Right lobe of liver (tissue), 6 donors: ENCODE measurements around the gene RPRD1B. TPM values are rescaled to one million over a fixed set of nuclear protein-coding genes. Genes with fewer than 3 reads are reported as not detected.

Experiments
- ATAC-seq, 4 donors: fragments of 200-7000 bp; cut with Tn5 transposase; one replicate each; pipeline ENCODE4 v1.9.1; 2020; ENCODE audit warnings: mild to moderate bottlenecking in 4 of 4, moderate library complexity in 4 of 4
- DNase-seq, 3 donors: peaks; one replicate each; pipeline ENCODE4 v3.0.0-alpha.2; 2020
- H3K27ac ChIP-seq, 3 donors: fragments of 200-600 bp; one replicate each; pipeline ENCODE4 v1.8.0; 2022
- H3K27me3 ChIP-seq, 2 donors: fragments of 200-600 bp; one replicate each; pipeline ENCODE4 v1.8.0; 2022
- H3K36me3 ChIP-seq, 4 donors: fragments of 200-600 bp; sonication (generic) in 1 of 4; one replicate each; pipeline versions ENCODE4 v1.5.1 to v1.8.0; 2017 to 2022; ENCODE audit warnings: control low read depth in 1 of 4
- H3K4me1 ChIP-seq, 4 donors: fragments of 200-600 bp; sonication (generic) in 1 of 4; one replicate each; pipeline versions ENCODE4 v1.5.1 to v1.8.0; 2017 to 2022; ENCODE audit warnings: control low read depth in 1 of 4
- H3K4me3 ChIP-seq, 3 donors: fragments of 200-600 bp; one replicate each; pipeline ENCODE4 v1.8.0; 2022
- H3K9me3 ChIP-seq, 4 donors: fragments of 200-600 bp; sonication (generic) in 1 of 4; one replicate each; pipeline versions ENCODE4 v1.5.1 to v1.8.0; 2017 to 2022; ENCODE audit warnings: control low read depth in 1 of 4
- CTCF ChIP-seq, 4 donors: fragments of 200-600 bp in 3 of 4; fragments of 450-650 bp in 1 of 4; IDR thresholded peaks; one replicate each; pipeline versions ENCODE4 v1.5.1 to v1.8.0; 2016 to 2022; ENCODE audit warnings: antibody characterized with exemption in 4 of 4, mild to moderate bottlenecking in 2 of 4
- POLR2A ChIP-seq: fragments of 450-650 bp; IDR thresholded peaks from one replicate; pipeline ENCODE4 v1.6.1; 2017; ENCODE audit warnings: antibody characterized with exemption, mild to moderate bottlenecking
- WGBS: methylation state at CpG from one replicate; pipeline ENCODE4 v1.1.6; 2018; ENCODE audit warnings: low coverage, low lambda C conversion rate; ENCODE audit not compliant: insufficient coverage; ENCODE audit errors: missing lambda C conversion rate; 5-methylcytosine and 5-hydroxymethylcytosine counted together
- intact Hi-C, 2 donors: fragments of 100-400 bp; cut with DNase I; formaldehyde crosslinking; loops; one replicate each; pipeline versions ENCODE4 v1.11.2 to v1.14.1; 2022
- total RNA-seq, 6 experiments: library from RNA; depleted of rRNA in 2 of 6; stranded (reverse); fragments of >200 nt in 2 of 6; fragmentation: NEBNext Ultra II Directional in 3 of 6; extraction: Animal tissue kit (Norgen Biotek cat#: 25700) in 3 of 6; gene quantifications; one replicate each; pipeline versions ENCODE4 v1.1.0 to v1.2.4, GENCODE V29; 2016 to 2023
- donor health status: DM: no; HTN: yes; CAD: no.
- donor health status: DM: no; HTN: no; CAD: no.
- donor health status: DM: no; HTN: no; CAD: no.
- donor health status: DM: no; HTN: yes; CAD: no.
- donor health status: DM: no; HTN: yes; CAD: no.

RPRD1B gene
- total RNA-seq, 6 experiments from 2014 or later = 25.0 to 153 (median 37.9) TPM

GRCh38 chr20:37994512-37994911, 39.0 kb upstream of the RPRD1B start:
- Histone ChIP-seq H3K27ac (no peak overlapping the region), H3K4me1 (peaks cover 0 to 26% (median 10%) of the 10 kb centered on the region in 4 donors), H3K27me3 (no peaks in the 10 kb centered on the region), H3K36me3 (peaks cover 7 to 42% (median 14%) of the 10 kb centered on the region in 4 donors), H3K4me3 (no peak overlapping the region), H3K9me3 (no peaks in the 10 kb centered on the region)
- 70% methylated on average over 2 of the region's 4 CpGs for WGBS
- TF ChIP-seq POLR2A (no peak), CTCF (IDR thresholded peaks at IDR 0.05) (no peak)
- intact Hi-C loops = loop anchor here in 1 of 2 donors (10.0 kb wide), 1 partner anchor 90 kb away; the partner anchor contains the start of gene VSTM2L
- ATAC-seq (no peak), DNase-seq (no peak)

- TF ChIP-seq POLR2A (no peak), CTCF (IDR thresholded peaks at IDR 0.05) (no peak)
- ATAC-seq (no peak), DNase-seq (no peak)
- intact Hi-C loops = loop anchor here in 1 of 2 donors (10.0 kb wide), 1 partner anchor 91 kb away; the partner anchor contains the start of gene VSTM2L
- 88% methylated on average over 8 of the region's 9 CpGs for WGBS
- Histone ChIP-seq H3K27ac (no peak overlapping the region), H3K4me1 (peaks cover 0 to 12% (median 6%) of the 10 kb centered on the region in 4 donors), H3K9me3 (no peaks in the 10 kb centered on the region), H3K36me3 (peaks cover 8 to 57% (median 18%) of the 10 kb centered on the region in 4 donors), H3K27me3 (no peaks in the 10 kb centered on the region), H3K4me3 (no peak overlapping the region)
These were observed 37.5 kb upstream of the RPRD1B start for GRCh38 chr20:37995856-37996605.

- TF ChIP-seq CTCF (IDR thresholded peaks at IDR 0.05) (no peak), POLR2A (no peak)
- Histone ChIP-seq H3K9me3 (no peaks in the 10 kb centered on the region), H3K27me3 (no peaks in the 10 kb centered on the region), H3K36me3 (peaks cover 8 to 70% (median 20%) of the 10 kb centered on the region in 4 donors), H3K4me3 (no peak overlapping the region), H3K27ac (no peak overlapping the region), H3K4me1 (peaks cover 0 to 5% (median 2%) of the 10 kb centered on the region in 4 donors)
- ATAC-seq (no peak), DNase-seq (no peak)
- WGBS = 100% methylated on average over 3 of the region's 3 CpGs
- intact Hi-C loops = loop anchor here in 1 of 2 donors (10.0 kb wide), 1 partner anchor 93 kb away; the partner anchor contains the start of gene VSTM2L
These were observed 36.0 kb upstream of the RPRD1B start for GRCh38 chr20:37997516-37997915.

- peaks cover 6 to 71% (median 20%) of the 10 kb centered on the region in 4 donors for H3K36me3 ChIP-seq
- TF ChIP-seq POLR2A (no peak), CTCF (IDR thresholded peaks at IDR 0.05) (no peak)
- DNase-seq (no peak), ATAC-seq (no peak)
- 77% methylated on average over 11 of the region's 15 CpGs for WGBS
- no peak overlapping the region for H3K4me3 ChIP-seq
- H3K4me1 ChIP-seq = no peaks in the 10 kb centered on the region
- H3K27ac ChIP-seq = no peak overlapping the region
- no peaks in the 10 kb centered on the region for H3K27me3 ChIP-seq
- intact Hi-C loops = loop anchor here in 1 of 2 donors (10.0 kb wide), 1 partner anchor 95 kb away; the partner anchor contains the start of gene VSTM2L
- H3K9me3 ChIP-seq = no peaks in the 10 kb centered on the region
These were observed 33.9 kb upstream of the RPRD1B start for GRCh38 chr20:37999526-38000263.
